HG03045 (cell line): ENCODE data around the gene DESI2.
"Not testable (repeated sequence)": the region's sequence is repeated elsewhere in the genome, so short reads cannot be mapped to it uniquely, and the experiment has no call there.

Experiments used
- ATAC-seq: cut with Tn5 transposase; IDR thresholded peaks from one replicate; pipeline ENCODE4 v1.9.1; 2021; ENCODE audit warnings: mild to moderate bottlenecking, moderate library complexity; ENCODE audit not compliant: unreplicated experiment

The DESI2 gene

DNA sequence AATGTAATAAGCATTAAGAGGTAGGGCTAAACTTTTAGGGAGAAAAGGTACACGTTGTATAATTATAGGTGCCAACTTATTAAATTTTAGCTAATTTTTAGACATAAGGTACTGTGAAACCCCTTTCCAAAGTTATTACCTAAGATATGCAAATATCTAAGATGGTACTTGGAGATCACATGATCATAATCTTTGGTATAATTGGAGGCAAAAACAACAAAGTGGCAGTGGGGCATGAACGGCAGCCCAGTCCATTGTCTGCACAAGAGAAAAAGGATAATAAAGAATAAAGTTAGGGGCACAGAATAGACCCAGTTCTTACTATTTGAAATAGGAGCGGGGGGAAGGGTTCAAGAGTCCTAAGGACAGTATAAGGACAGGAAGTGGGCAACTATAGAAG is 51.2 kb downstream of the DESI2 start:
- no peak for ATAC-seq

GRCh38 chr1:244705261-244706234 is 52.6 kb downstream of the DESI2 start:
- no peak for ATAC-seq

- ATAC-seq, result no peak
Measured at GRCh38 chr1:244709076-244709475, 56.1 kb downstream of the DESI2 start.

- no peak for ATAC-seq
Measured at GRCh38 chr1:244709476-244710368, 56.8 kb downstream of the DESI2 start.

- ATAC-seq, result no peak
Measured at GRCh38 chr1:244710474-244711062, 57.6 kb downstream of the DESI2 start.

DNA sequence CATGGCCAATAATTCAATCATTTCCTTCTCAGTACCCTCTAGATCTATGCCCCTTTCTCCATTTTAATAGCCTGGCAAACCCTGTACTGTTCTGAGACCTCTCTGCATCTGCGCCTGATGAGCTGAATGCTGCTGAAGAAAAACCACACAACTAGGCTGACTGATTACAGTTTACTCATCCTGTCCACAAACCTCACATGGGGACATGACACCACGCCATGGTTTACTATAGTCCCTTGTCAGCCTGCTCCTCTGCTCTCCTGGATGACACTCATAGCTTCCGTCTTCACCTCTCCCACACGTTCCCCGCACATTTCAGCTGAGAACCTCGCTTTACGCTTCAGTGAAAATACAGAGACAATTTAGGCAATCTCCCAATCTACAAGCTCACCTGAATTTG is 59.7 kb downstream of the DESI2 start:
- ATAC-seq, result no peak

- ATAC-seq, result no peak
Measured at GRCh38 chr1:244713332-244713731, 60.4 kb downstream of the DESI2 start.

- no peak for ATAC-seq
Measured at GRCh38 chr1:244727871-244728474, 75.0 kb downstream of the DESI2 start.

DNA sequence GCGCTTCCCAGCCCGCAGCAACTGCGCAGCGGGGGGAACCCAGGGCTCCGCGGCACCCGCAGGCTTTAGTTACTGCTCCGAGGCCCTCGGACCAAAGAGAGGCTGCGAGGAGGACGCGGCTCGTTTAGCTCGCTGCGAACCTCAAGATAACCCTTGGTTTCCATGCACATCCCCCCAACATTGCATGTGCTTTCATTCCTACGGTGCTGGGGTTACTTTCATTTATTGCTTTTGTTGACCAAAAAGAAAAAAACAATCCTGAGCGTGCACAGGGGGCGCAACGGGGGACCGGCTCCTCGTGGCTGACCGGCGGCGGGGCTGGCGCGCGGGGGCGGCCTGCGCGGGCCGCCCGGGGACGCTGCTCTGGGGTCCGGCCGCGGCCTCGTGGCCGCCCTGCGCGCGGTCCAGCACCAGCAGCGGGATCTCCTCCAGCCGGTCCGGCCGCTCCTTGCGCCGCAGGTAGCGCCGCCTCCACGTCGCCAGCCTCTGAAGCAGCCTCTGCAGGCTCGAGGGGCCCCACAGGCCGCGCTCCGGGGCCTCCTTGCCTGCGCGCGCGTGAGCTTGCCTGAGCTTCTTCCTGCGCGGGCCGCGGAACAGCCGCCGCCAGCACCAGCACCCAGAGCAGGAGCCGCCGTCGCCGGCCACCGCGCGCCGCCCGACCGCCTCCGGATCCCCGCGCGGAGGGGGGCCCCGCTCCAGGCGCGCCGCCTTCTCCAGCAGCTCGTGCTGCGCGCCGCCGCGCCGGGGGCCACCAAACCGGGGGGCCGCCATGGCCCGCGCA is 77.4 kb downstream of the DESI2 start:
- ATAC-seq, result no peak

DNA sequence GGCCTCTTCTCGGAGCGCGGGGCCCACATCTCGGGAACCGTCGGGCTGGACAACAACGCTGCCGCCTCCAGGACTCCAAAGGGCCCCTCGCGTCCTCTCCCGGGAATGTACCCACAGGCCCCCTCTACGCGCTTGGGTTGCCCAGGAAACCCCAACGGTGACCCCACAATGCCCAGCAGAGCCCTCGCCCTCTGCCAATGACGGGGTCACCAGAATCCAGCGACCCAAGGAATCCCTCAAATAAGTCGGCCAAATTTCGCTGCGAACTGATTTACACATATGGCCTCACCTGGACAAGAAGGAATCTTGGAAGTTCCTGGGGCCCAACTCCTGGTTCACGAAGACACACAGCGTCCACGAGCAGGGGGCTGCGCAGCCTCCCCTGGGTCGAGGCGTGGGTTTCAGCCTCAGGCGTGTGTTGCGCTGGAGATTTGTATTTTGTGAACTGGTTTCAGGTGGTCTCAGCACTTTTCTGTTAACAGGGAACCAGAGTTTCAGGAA is 78.1 kb downstream of the DESI2 start:
- no peak for ATAC-seq

DNA sequence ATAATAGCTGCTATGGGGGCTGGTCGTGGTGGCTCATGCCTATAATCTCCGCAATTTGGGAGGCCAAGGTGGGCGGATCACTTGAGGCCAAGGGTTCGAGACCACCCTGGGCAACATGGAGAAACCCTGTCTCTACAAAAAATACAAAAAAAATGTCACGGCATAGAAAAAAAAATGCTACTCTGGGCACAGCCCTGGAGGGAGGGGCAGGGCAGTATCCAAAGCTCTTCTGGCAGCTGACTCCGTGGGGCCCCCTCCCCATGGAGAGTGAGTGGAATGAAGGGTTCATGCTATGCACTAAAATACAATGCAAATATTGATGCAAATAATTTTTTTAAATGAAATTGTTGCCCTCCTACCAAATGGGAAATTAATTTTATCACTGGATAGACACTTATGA is 78.7 kb downstream of the DESI2 start:
- ATAC-seq, result no peak

DNA sequence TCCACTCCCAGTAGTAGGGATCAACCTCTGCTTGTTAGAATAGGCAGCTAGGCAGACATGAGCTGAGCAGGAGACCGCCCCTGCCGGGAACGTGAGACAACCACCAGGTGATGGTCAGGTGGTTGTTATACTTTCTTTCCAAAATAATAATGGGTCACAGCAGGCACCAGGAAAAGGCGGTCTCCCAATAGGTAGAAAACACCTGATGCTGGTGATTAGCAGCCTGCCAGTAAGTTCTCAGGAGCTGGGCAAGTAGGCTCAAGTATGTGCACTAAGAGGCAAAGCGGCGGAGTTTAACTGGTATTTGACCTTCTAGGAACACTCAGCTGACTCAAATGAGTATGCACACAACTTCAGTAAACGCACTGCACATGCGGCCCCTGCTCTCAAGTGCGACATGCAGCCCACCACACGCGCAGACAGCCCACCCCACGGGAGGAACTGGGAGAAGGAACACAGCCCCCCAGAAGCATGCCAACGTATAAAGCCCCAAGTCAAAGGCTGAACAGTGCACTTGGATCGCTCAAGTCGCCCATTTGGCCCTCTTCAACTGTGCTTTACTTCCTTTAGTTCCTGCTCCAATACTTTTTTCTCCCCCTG is 80.0 kb downstream of the DESI2 start:
- ATAC-seq, result no peak

DNA sequence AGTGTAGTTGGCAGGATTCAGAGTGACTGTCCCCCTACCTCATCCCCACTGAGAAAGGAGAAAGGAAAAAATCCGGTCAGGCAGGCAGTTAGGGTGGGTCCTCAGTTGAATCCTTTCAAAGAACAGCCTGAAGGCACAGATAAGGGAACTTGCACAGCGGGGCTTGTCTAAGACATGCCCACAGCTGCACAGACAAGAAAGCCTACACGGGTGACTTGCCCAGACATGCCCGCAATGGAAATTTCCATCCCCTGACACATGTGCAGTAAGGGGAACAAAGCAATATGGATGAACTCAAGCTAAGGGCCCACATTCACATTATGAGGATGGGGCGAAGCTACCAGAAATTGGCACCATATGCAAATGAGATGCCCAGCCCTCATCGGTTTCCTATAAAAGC is 82.5 kb downstream of the DESI2 start:
- ATAC-seq, result no peak

DNA sequence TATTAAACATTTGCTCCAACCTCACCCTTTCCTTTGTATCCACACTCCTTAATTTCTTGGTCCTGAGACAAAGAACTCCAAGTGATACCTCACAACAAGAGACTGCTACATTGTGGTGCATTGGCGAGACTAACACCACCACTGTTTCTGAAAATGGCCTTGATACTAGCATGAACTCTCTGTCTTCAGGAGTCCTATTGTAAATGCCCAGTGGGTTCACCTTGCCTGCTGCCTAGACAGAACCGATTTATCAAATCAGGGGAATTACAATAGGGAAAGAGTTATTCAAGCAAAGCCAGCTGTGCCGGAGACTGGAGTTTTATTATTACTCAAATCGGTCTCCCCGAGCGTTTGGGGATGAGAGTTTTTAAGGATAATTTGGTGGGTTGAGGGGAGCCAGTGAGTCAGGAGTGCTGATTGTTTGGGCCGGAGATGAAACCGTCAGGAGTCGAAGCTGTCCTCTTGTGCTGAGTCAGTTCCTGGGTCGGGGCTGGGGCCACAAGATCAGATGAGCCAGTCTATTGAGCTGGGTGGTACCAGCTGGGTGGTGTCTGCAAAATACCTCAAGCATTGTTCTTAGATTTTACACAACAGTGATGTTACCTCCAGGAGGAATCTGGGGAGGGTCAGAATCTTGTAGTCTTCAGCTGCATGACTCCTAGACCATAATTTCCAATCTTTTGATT is 83.1 kb downstream of the DESI2 start:
- no peak for ATAC-seq

DNA sequence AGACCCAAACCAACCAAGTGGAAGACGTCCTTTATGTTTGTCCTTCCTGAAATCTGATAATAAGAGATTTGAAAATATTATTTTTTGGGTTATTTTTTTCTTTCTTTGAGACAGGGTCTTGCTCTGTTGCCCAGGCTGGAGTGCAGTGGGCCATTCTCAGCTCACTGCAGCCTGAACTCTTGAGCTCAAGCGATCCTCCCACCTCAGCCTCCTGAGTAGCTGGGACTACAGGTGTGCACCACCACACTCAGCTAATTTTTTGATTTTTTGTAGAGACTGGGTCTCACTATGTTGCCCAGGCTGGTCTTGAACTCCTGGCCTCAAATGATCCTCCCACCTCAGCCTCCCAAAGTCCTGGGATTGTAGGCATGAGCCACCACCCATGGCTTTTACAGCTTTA is 86.2 kb downstream of the DESI2 start:
- not testable (repeated sequence) for ATAC-seq

GRCh38 chr1:244740027-244740617 is 87.2 kb downstream of the DESI2 start:
- ATAC-seq, result not testable (repeated sequence)

DNA sequence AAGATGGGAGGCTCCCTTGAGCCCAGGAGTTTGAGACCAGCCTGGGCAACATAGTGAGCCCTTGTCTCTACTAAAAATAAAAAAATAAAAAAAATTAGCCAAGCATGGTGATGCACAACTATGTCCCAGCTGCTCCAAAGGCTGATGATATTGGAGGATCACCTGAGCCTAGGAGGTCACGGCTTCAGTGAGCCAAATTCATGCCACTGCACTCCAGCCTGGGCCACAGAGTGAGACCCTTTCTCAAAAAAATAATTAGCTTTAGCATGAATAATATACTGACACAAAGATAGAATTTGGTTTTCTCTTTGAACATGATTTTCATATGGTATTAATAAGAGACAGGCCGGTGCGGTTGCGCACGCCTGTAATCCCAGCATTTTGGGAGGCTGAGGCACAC is 88.8 kb downstream of the DESI2 start:
- no peak for ATAC-seq

DNA sequence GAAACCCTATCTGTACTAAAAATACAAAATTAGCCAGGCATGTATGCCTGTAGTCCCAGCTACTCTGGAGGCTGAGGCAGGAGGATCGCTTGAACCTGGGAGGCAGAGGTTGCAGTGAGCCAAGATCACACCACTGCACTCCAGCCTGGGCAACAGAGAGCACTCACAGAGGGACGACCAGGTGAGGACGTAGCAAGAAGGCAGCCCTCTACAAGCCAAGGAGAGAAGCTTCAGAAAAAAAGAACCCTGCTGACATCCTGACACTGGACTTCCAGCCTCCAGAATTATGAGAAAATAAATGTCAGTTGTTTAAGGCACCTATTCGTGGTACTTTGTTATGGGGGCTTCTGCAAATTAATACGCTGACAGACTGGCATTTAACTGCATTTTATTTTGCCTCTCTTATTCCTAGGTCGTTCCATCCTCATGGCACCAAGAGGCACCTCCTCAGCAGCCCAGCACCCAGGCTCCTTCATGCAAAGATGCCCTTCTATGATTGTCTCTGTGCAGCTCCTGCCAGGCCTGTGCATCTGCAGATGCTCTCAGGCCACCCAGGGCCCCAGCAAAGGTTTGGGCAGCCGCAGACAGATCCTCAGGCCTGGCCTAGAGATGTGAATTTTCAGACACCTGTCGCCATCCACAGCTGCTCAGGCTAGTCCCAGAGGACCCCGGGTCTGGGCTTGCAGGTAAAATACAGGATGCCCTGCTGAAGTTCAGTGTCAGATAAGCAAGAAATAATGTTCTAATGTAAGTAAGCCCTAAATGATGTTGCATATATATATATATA is 96.5 kb downstream of the DESI2 start:
- no peak for ATAC-seq
